Measurements from ENCODE around the gene TMEM191C.
"Not testable (repeated sequence)": the region's sequence is repeated elsewhere in the genome, so short reads cannot be mapped to it uniquely, and the experiment has no call there.

TMEM191C gene

GRCh38 chr22:21446128-21446826, 20.9 kb upstream of the TMEM191C start:
- no peak for DNase-seq

DNA sequence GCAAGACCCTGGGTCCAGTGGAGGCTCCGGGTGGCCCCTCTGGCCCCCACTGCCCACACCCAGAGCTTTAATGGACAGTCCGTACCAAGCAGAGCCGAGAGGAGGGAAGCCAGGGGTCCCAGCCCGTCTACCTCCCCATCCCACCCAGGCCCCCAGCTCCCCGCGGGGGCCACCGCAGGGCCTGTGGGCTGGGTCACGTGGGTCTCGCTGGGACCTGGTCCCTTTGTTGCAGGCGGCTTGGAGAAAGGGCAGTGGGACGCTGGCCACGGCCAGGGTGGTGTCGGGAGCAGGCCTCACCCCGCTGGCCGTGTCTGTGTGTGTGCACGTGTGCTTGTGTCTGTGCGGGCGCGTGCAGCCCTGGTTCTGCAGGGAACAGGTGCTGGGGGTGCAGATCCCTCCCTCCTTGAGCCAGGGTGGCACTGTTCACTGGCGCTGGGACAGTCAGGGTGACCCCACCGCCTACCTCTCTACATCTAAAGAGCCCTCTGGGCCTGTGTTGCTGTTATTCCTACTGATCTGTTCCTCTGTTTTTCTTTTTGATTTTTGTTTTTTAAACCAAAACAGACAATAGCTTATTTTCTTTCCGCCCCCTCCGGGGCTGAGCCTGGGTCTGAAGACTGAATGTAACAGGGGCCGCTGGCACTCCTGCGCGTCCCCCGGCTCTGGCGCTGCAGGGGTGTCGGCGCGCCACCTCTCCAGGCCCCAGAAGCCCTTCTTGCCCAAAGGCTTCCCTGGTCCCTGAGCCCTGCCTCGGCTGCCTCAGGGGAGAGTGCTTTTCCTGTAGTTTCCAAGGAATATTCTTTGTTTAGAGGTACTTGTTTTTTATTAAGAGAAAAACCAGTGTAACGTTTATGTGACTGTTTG, 20.1 kb upstream of the TMEM191C start:
- no peak for DNase-seq

- no peak for DNase-seq
Observed at GRCh38 chr22:21447694-21448402, 19.3 kb upstream of the TMEM191C start.

DNA sequence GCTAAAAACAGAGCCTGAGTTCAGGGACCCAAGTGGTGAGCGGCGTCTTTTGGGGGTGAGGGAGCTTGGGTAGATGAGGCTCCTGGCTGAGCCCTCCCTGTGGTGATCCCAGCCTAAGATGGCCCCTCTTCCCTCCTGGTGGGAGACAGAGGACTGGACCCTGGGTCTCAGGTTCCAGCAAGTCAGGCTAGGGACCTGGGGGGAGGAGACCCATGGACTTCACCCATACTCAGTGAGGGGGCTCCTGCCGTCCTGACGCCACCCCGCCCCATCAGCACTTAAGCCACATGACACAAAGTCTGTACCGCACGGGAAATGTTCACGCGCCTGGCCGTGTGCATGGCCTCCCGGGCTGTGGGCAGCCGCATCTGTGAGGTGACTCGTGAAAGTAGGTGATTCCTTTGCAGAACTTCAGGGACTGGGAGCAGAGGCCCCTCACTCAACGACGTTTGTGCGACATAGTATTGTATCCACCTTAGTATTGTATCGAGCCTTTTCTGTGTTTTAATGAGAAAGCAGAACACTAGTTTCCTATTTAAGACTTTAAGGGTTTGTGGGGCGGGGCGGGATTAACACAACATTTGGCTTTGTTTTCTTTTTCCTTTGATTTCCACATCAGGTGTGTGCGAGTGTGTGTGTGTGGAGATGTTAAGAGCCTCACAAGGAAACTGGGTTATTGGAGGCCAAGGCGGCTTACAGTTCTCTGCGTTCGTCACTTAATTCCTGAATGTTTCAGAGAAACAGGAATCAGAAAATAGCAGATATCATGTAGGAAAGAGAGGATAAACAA, 18.4 kb upstream of the TMEM191C start:
- no peak for DNase-seq

- no peak for DNase-seq
Observed at GRCh38 chr22:21449531-21450319, 17.5 kb upstream of the TMEM191C start.

GRCh38 chr22:21450320-21450831, 16.8 kb upstream of the TMEM191C start:
- no peak for DNase-seq

DNA sequence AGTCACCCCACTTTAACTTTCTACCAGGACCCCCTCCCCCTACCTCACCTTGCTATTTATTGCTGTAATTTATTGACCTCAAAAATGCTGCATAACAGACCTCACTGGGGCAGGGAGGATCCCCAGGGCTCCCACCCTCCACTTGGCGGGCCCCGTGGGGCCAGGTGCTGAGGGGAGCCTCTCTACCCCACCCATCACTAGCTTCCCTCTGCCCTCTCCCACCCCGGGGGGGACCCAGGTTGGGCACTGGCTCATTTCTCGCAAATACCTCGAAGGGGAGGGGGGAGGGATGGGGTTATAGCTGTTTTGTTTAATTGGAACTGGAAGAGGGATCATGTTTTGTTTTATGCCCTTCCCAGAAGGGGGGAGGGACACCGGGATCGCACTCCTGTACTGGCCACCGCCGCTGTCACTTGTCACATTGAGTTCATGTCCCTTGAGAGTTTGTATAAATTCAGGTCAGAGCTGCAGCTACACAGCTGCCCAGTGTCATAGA, 16.3 kb upstream of the TMEM191C start:
- no peak for DNase-seq

DNA sequence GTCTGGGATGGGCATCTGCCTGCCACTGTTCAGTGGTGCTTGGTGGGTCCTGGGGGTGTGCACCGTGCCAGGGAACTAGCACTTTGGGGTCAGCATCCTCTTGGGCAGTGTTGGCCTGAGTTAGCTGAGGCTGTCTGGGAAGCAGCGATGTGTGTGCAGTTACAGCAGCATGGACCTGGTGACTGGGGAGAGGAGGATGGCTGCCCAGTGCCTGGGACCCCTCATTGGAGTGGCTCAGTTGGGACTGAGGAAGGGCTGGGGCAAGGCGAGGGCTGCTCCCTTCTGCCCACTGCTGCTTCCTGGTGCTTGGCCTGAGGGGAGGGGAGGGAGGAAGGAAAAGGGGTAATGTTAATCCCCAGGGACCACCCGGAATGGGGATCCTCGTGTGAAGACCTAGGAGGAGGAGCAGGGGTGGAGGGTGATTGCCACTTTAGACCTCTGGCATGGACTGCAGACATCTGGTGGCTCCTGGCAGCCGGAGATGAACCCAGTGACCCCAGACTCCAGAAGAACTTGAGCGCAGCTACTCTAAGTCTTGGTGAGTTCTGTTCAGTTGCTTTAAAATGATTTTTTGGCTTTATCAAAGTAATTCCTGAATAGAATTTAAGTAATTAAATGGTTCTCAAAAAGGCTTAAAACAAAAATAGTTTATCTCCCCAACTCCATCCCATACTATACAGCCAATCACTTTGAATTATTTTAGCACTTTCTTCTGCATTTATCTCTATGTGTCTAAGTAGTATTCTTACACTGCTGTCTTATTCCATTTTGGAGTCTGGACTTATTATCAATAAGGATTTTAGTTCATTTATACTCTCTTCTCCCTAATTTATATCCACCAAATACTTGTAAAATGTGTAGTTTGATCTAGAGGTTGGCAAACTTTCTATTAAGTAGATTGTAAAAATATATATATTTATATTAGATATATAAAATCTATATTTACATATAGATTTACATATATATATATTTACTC, 15.4 kb upstream of the TMEM191C start:
- no peak for DNase-seq

GRCh38 chr22:21452666-21453065, 14.5 kb upstream of the TMEM191C start:
- DNase-seq = not testable (repeated sequence)

- DNase-seq = not testable (repeated sequence)
Observed at GRCh38 chr22:21454998-21455333, 12.2 kb upstream of the TMEM191C start.

- DNase-seq = no peak
Observed at GRCh38 chr22:21455334-21456089, 11.7 kb upstream of the TMEM191C start.

GRCh38 chr22:21457023-21457787, 10.0 kb upstream of the TMEM191C start:
- DNase-seq = no peak

- DNase-seq = not testable (repeated sequence)
Observed at GRCh38 chr22:21462672-21463071, 4.5 kb upstream of the TMEM191C start.

- not testable (repeated sequence) for DNase-seq
Observed at GRCh38 chr22:21468194-21469096, 1.3 kb downstream of the TMEM191C start.

- not testable (repeated sequence) for DNase-seq
Observed at GRCh38 chr22:21469097-21469994, 2.2 kb downstream of the TMEM191C start.

GRCh38 chr22:21472984-21473383, 5.8 kb downstream of the TMEM191C start:
- DNase-seq = not testable (repeated sequence)

All from stimulated activated naive CD4-positive, alpha-beta T cell treated with Interleukin-2 at 50 U/mL for 16 hours (primary cell).